GM18519 (cell line): ENCODE measurements around the gene LRRC28.
A peak's percentile ranks its signal among the peaks of the same experiment; 100 is the strongest.
"Not testable (repeated sequence)": the region's sequence is repeated elsewhere in the genome, so short reads cannot be mapped to it uniquely, and the experiment has no call there.

Experiments used
- ATAC-seq: cut with Tn5 transposase; IDR thresholded peaks from one replicate; pipeline ENCODE4 v1.9.1; 2021; ENCODE audit warnings: mild to moderate bottlenecking, moderate library complexity; ENCODE audit not compliant: unreplicated experiment, low FRiP score

Gene LRRC28

GRCh38 chr15:99250857-99251841, at the start of gene LRRC28:
Gene LRRC28, plus strand, starts transcription at chr15:99251481. Its CDS starts 4,477 bp downstream, at chr15:99255958.
- peak; percentile 93 for ATAC-seq

- no peak for ATAC-seq
Observed at GRCh38 chr15:99202176-99202552, 49.1 kb upstream of the LRRC28 start.

- no peak for ATAC-seq
Observed at GRCh38 chr15:99207672-99208071, 43.6 kb upstream of the LRRC28 start.

GRCh38 chr15:99209326-99209725, 42.0 kb upstream of the LRRC28 start:
- no peak for ATAC-seq

GRCh38 chr15:99210334-99210733, 40.9 kb upstream of the LRRC28 start:
- ATAC-seq, result no peak

GRCh38 chr15:99211926-99212325, 39.4 kb upstream of the LRRC28 start:
- ATAC-seq, result no peak

GRCh38 chr15:99212406-99212805, 38.9 kb upstream of the LRRC28 start:
- ATAC-seq, result no peak

- ATAC-seq, result no peak
Observed at GRCh38 chr15:99213187-99213811, 38.0 kb upstream of the LRRC28 start.

GRCh38 chr15:99224372-99225214, 26.7 kb upstream of the LRRC28 start:
- no peak for ATAC-seq

GRCh38 chr15:99226802-99227201, 24.5 kb upstream of the LRRC28 start:
- ATAC-seq, result no peak

GRCh38 chr15:99228120-99228770, 23.0 kb upstream of the LRRC28 start:
- no peak for ATAC-seq

- ATAC-seq, result no peak
Observed at GRCh38 chr15:99230867-99231266, 20.4 kb upstream of the LRRC28 start.

- ATAC-seq, result no peak
Observed at GRCh38 chr15:99232740-99233139, 18.5 kb upstream of the LRRC28 start.

GRCh38 chr15:99234160-99234559, 17.1 kb upstream of the LRRC28 start:
- not testable (repeated sequence) for ATAC-seq

- ATAC-seq, result no peak
Observed at GRCh38 chr15:99238849-99239248, 12.4 kb upstream of the LRRC28 start.

- ATAC-seq, result peak; percentile 89
Observed at GRCh38 chr15:99239545-99240198, 11.6 kb upstream of the LRRC28 start.

GRCh38 chr15:99241752-99242151, 9.5 kb upstream of the LRRC28 start:
- no peak for ATAC-seq

GRCh38 chr15:99244306-99244705, 7.0 kb upstream of the LRRC28 start:
- ATAC-seq, result no peak

- no peak for ATAC-seq
Observed at GRCh38 chr15:99247062-99247461, 4.2 kb upstream of the LRRC28 start.
